CD4-positive, alpha-beta T cell (primary cell): ENCODE measurements around the gene NKD1. TPM values are rescaled to one million over a fixed set of nuclear protein-coding genes. Genes with fewer than 3 reads are reported as not detected.

ENCODE experiments used
- ATAC-seq: fragments of 200-7000 bp; cut with Tn5 transposase; one replicate; pipeline ENCODE4 v1.10.0; 2022; ENCODE audit warnings: mild to moderate bottlenecking; ENCODE audit not compliant: poor library complexity
- CTCF ChIA-PET: fragments of 350-600 bp; sonication (Branson Sonifier 250); formaldehyde crosslinking; loops from one replicate; lab custom pipeline; 2021; ENCODE audit warnings: antibody characterized with exemption, inconsistent platforms; lab: Charles Lee
- POLR2A ChIA-PET: fragments of 350-600 bp; sonication (Branson Sonifier 250); formaldehyde crosslinking; loops from one replicate; lab custom pipeline; 2021; ENCODE audit warnings: antibody characterized with exemption, inconsistent platforms; lab: Charles Lee
- DNase-seq, 14 experiments: peaks; one replicate each; pipeline ENCODE4 v3.0.0-alpha.2; 2013 to 2020; ENCODE audit warnings: mixed read lengths in 2 of 14
- H3K27ac ChIP-seq, 2 donors: one replicate each; pipeline versions ENCODE4 v1.5.1 to v1.7.0; 2013; ENCODE audit warnings: low read length in 2 of 2, low read depth in 1 of 2, mild to moderate bottlenecking in 1 of 2
- H3K27me3 ChIP-seq, 2 experiments: 1 replicate in 1 of 2; 2 replicates in 1 of 2; pipeline versions ENCODE4 v1.6.1 to v1.7.0; 2013; ENCODE audit warnings: low read length in 2 of 2, control low read depth in 1 of 2, mild to moderate bottlenecking in 1 of 2, moderate library complexity in 1 of 2; ENCODE audit not compliant: insufficient read depth in 2 of 2, control insufficient read depth in 1 of 2
- H3K36me3 ChIP-seq: one replicate; pipeline ENCODE4 v1.6.1; 2013; ENCODE audit warnings: low read length, control low read depth; ENCODE audit not compliant: insufficient read depth
- H3K4me1 ChIP-seq: one replicate; pipeline ENCODE4 v1.6.1; 2013; ENCODE audit warnings: low read length, control low read depth; ENCODE audit not compliant: insufficient read depth
- H3K4me3 ChIP-seq: one replicate; pipeline ENCODE4 v1.5.1; 2013; ENCODE audit warnings: mild to moderate bottlenecking, low read length, moderate library complexity
- H3K9me3 ChIP-seq, 2 experiments: 1 replicate in 1 of 2; 2 replicates in 1 of 2; pipeline versions ENCODE4 v1.6.1 to v1.7.0; 2013; ENCODE audit warnings: low read length in 2 of 2, mild to moderate bottlenecking in 2 of 2, control low read depth in 1 of 2, moderate library complexity in 1 of 2; ENCODE audit not compliant: control insufficient read depth in 1 of 2, insufficient read depth in 1 of 2
- H3K27ac Mint-ChIP-seq: one replicate; pipeline ENCODE4 v1.8.0; 2020; ENCODE audit warnings: mixed read lengths
- H3K27me3 Mint-ChIP-seq: one replicate; pipeline ENCODE4 v1.8.0; 2021; ENCODE audit warnings: mixed read lengths
- H3K36me3 Mint-ChIP-seq: one replicate; pipeline ENCODE4 v1.8.0; 2021; ENCODE audit warnings: low read depth, mixed read lengths
- H3K4me1 Mint-ChIP-seq: one replicate; pipeline ENCODE4 v1.8.0; 2021; ENCODE audit warnings: low read depth, mixed read lengths
- H3K4me3 Mint-ChIP-seq: one replicate; pipeline ENCODE4 v1.8.0; 2020; ENCODE audit warnings: mild to moderate bottlenecking, mixed read lengths
- H3K9me3 Mint-ChIP-seq: one replicate; pipeline ENCODE4 v1.8.0; 2020; ENCODE audit warnings: mixed read lengths
- intact Hi-C, 2 experiments: fragments of 100-400 bp; cut with DNase I in 1 of 2; cut with micrococcal nuclease in 1 of 2; formaldehyde crosslinking; loops; one replicate each; pipeline versions ENCODE4 v1.15.1 to v1.9.0; 2023 to 2025; cut with DNase I, micrococcal nuclease
- total RNA-seq, 174 experiments: library from RNA in 2 of 174; stranded (reverse) in 2 of 174; gene quantifications; one replicate each; pipeline ENCODE4 v1.2.3 and lab custom pipeline; 2021 to 2026
- TF ChIP-seq, protein P1 (sequence below): fragments of 200-600 bp; IDR thresholded peaks from one replicate; pipeline ENCODE4 v1.8.0; 2022; ENCODE audit warnings: antibody characterized with exemption, mild to moderate bottlenecking

Gene NKD1
- total RNA-seq, 2 experiments from 2014 or later: 6.1 to 9.8 TPM

DNA sequence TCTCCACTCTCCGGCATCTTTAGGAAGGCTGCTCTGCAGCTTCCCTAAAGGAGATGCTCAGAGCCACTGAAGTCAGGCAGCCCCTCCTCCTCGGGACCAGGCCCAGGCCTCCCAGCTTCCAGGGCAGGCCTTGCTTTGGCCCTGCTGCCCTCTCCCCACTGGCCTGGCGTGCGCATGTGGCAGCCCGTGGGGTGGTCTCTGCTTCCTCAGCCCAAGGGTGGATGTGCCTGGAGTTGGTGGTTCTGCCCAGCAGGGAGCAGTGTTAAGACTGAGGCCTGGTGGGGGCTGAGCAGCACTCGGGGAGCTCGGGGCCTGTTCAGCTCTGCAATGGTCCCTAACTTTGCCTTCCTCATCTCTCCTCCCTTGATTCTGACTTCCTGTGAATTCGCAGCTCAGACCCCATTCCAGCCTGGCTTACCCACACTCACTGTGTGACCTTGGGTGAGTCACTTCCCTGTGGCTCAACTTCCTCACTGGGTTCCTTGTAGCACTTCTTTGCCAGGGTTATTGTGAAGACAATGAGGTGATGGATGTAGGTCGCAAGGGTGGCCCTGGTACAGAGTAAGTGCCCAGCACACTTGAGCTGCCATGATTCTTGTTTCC, 63.2 kb downstream of the NKD1 start:
- TF ChIP-seq, protein P1, sequence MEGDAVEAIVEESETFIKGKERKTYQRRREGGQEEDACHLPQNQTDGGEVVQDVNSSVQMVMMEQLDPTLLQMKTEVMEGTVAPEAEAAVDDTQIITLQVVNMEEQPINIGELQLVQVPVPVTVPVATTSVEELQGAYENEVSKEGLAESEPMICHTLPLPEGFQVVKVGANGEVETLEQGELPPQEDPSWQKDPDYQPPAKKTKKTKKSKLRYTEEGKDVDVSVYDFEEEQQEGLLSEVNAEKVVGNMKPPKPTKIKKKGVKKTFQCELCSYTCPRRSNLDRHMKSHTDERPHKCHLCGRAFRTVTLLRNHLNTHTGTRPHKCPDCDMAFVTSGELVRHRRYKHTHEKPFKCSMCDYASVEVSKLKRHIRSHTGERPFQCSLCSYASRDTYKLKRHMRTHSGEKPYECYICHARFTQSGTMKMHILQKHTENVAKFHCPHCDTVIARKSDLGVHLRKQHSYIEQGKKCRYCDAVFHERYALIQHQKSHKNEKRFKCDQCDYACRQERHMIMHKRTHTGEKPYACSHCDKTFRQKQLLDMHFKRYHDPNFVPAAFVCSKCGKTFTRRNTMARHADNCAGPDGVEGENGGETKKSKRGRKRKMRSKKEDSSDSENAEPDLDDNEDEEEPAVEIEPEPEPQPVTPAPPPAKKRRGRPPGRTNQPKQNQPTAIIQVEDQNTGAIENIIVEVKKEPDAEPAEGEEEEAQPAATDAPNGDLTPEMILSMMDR: no peak
- Mint-ChIP-seq H3K27ac (peak overlapping the region; percentile 19), H3K9me3 (no peaks in the 10 kb centered on the region), H3K36me3 (peaks cover 10% of the 10 kb centered on the region), H3K27me3 (no peaks in the 10 kb centered on the region), H3K4me3 (no peak overlapping the region), H3K4me1 (peaks cover 17% of the 10 kb centered on the region)
- ChIA-PET POLR2A (no interaction called here), CTCF (interaction anchor here (1.8 to 1.9 kb wide), 2 partner anchors 17 to 195 kb away, joined by 4 to 5 read pairs; no protein-coding TSS in a partner anchor)
- intact Hi-C loops: no loop called here
- Histone ChIP-seq H3K4me3 (no peak overlapping the region), H3K36me3 (no peaks in the 10 kb centered on the region), H3K27ac (no peak overlapping the region), H3K4me1 (peaks cover 6% of the 10 kb centered on the region), H3K27me3 (no peaks in the 10 kb centered on the region), H3K9me3 (no peaks in the 10 kb centered on the region)
- peak; percentile 52 for ATAC-seq
- peak in 2 of 14 experiments; percentile 35 to 53 for DNase-seq

GRCh38 chr16:50611995-50612848, 64.0 kb downstream of the NKD1 start:
- CTCF ChIA-PET: interaction anchor here (1.9 kb wide), 1 partner anchor 16 kb away, joined by 5 read pairs; no protein-coding TSS in a partner anchor
- Mint-ChIP-seq H3K4me3 (no peak overlapping the region), H3K4me1 (peaks cover 25% of the 10 kb centered on the region), H3K27ac (peak overlapping the region; percentile 19), H3K36me3 (peaks cover 10% of the 10 kb centered on the region), H3K9me3 (no peaks in the 10 kb centered on the region), H3K27me3 (no peaks in the 10 kb centered on the region)
- ATAC-seq (no peak), DNase-seq (no peak)
- TF ChIP-seq, protein P1: no peak
- H3K4me1 ChIP-seq: peaks cover 12% of the 10 kb centered on the region
- POLR2A ChIA-PET: no interaction called here
- no peak overlapping the region for H3K4me3 ChIP-seq
- intact Hi-C loops: no loop called here
- H3K9me3 ChIP-seq: no peaks in the 10 kb centered on the region
- no peaks in the 10 kb centered on the region for H3K27me3 ChIP-seq
- H3K36me3 ChIP-seq: no peaks in the 10 kb centered on the region
- H3K27ac ChIP-seq: no peak overlapping the region

DNA sequence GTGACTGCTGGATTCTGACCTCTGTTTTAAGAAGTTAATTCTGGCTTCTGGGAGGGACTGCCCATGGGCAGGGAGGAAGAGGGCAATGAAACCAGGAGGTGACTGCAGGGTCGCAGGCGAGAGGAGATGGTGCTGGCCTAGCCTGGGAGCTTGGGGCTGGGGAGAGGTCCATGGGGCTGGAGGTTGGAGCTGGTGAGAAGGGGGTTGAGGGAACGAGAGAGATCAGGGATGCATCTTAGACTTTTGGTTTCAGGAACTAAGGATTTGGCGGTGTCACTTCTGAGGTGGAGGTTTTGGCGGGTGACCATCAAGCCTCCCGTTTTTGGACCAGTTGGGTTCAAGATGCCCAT, 64.6 kb downstream of the NKD1 start:
- ATAC-seq: no peak
- TF ChIP-seq, protein P1: no peak

More for the DNA sequence above, 64.6 kb downstream of the NKD1 start:
- no peak for DNase-seq
- Histone ChIP-seq H3K4me1 (peaks cover 17% of the 10 kb centered on the region), H3K4me3 (no peak overlapping the region), H3K27me3 (no peaks in the 10 kb centered on the region), H3K36me3 (peaks cover 2% of the 10 kb centered on the region), H3K27ac (no peak overlapping the region), H3K9me3 (no peaks in the 10 kb centered on the region)
- Mint-ChIP-seq H3K36me3 (peaks cover 10% of the 10 kb centered on the region), H3K27me3 (no peaks in the 10 kb centered on the region), H3K9me3 (no peaks in the 10 kb centered on the region), H3K4me1 (peaks cover 31% of the 10 kb centered on the region), H3K27ac (no peak overlapping the region), H3K4me3 (no peak overlapping the region)
- ChIA-PET POLR2A (no interaction called here), CTCF (no interaction called here)
- intact Hi-C loops: no loop called here
